GM12891 (cell line): Measurements from ENCODE around the gene LRRC49.

ENCODE experiments used
- DNase-seq: peaks from one replicate; pipeline ENCODE4 v3.0.0; 2011; ENCODE audit warnings: low spot score; ENCODE audit not compliant: insufficient read length
- FAIRE-seq: peaks from 2 replicates; lab custom pipeline; 2011; peaks lifted over from hg19 to GRCh38; lab: Jason Lieb, UNC
- PAX5 ChIP-seq: IDR thresholded peaks from 2 replicates; pipeline ENCODE4 v1.6.1; 2011; ENCODE audit warnings: low read length, moderate library complexity, mild to moderate bottlenecking; ENCODE audit not compliant: insufficient read depth, severe bottlenecking
- POLR2A ChIP-seq: IDR thresholded peaks from 2 replicates; pipeline ENCODE4 v1.6.1; 2011; ENCODE audit warnings: low read depth, low read length, control low read depth
- POLR2AphosphoS5 ChIP-seq: IDR thresholded peaks from 2 replicates; pipeline ENCODE4 v1.6.1; 2011; ENCODE audit warnings: low read depth, low read length, control low read depth
- POU2F2 ChIP-seq: IDR thresholded peaks from 2 replicates; pipeline ENCODE4 v1.6.1; 2011; ENCODE audit warnings: low read depth, mild to moderate bottlenecking, control low read depth, low read length, moderate library complexity
- SPI1 ChIP-seq: IDR thresholded peaks from 2 replicates; pipeline ENCODE4 v1.6.1; 2011; ENCODE audit warnings: low read depth, low read length, control low read depth
- TAF1 ChIP-seq: IDR thresholded peaks from 2 replicates; pipeline ENCODE4 v1.6.1; 2011; ENCODE audit warnings: low read depth, low read length, control low read depth

The LRRC49 gene

DNA sequence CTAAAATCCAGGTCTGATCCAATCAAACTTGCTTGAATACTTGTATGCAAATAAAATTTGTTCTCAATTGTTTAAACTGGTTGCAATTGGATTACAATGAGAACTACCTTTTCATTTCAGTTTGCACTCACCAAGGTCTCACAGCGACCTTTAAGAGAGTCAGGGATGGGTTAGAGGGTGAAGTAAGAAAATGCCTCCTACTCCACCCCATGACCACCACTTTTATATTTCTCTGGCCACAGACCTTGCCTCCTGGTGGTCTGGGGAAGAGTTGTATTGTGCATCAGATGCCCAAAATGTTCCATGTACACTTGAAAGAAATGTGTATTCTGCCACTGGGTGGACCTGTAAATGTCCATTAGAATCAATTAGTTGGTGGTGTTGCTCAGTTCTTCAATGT lies 206.3 kb downstream of the LRRC49 start:
- FAIRE-seq (no peak), DNase-seq (no peak)
- TF ChIP-seq POLR2A, result no peak
- TF ChIP-seq SPI1, result no peak
- TF ChIP-seq TAF1, result no peak
- no peak for TF ChIP-seq POU2F2
- TF ChIP-seq POLR2AphosphoS5, result no peak
- no peak for TF ChIP-seq PAX5
